Loucy (cell line): ENCODE results near the gene MBD3L1.

Source experiments
- H2AFZ ChIP-seq: fragments of 200-600 bp; sonication (generic); 2 replicates; pipeline ENCODE4 v1.6.0; 2016; ENCODE audit warnings: antibody characterized with exemption, mild to moderate bottlenecking, low read length, moderate library complexity
- H3F3A ChIP-seq: fragments of 200-600 bp; 2 replicates; pipeline ENCODE4 v1.6.0; 2016; ENCODE audit warnings: antibody characterized with exemption, low read depth, mild to moderate bottlenecking
- H3K27me3 ChIP-seq: fragments of 200-600 bp; sonication (generic); 2 replicates; pipeline ENCODE4 v1.6.1; 2014; ENCODE audit warnings: low read length, mild to moderate bottlenecking; ENCODE audit not compliant: insufficient read depth, poor library complexity, severe bottlenecking
- H3K36me3 ChIP-seq: fragments of 200-600 bp; sonication (generic); 2 replicates; pipeline ENCODE4 v1.6.1; 2016; ENCODE audit warnings: low read length; ENCODE audit not compliant: insufficient read depth
- H3K4me1 ChIP-seq: fragments of 200-600 bp; sonication (generic); 2 replicates; pipeline ENCODE4 v1.5.1; 2014; ENCODE audit warnings: low read length, mild to moderate bottlenecking; ENCODE audit not compliant: insufficient read depth, poor library complexity, severe bottlenecking
- H3K4me2 ChIP-seq: fragments of 200-600 bp; sonication (generic); 2 replicates; pipeline ENCODE4 v1.6.0; 2014; ENCODE audit warnings: antibody characterized with exemption, low read length, low read depth, mild to moderate bottlenecking; ENCODE audit not compliant: poor library complexity, severe bottlenecking
- H3K4me3 ChIP-seq: fragments of 200-600 bp; sonication (generic); 2 replicates; pipeline ENCODE4 v1.5.1; 2014; ENCODE audit warnings: low read length, mild to moderate bottlenecking, mixed read lengths; ENCODE audit not compliant: poor library complexity, severe bottlenecking
- H3K79me2 ChIP-seq: fragments of 200-600 bp; sonication (generic); 2 replicates; pipeline ENCODE4 v1.6.1; 2014; ENCODE audit warnings: low read length; ENCODE audit not compliant: insufficient read depth
- H3K9ac ChIP-seq: fragments of 200-600 bp; sonication (generic); 2 replicates; pipeline ENCODE4 v1.6.0; 2014; ENCODE audit warnings: mild to moderate bottlenecking, low read depth, low read length, moderate library complexity; ENCODE audit not compliant: poor library complexity, severe bottlenecking
- H3K9me2 ChIP-seq: fragments of 200-600 bp; sonication (generic); replicated peaks from 2 replicates; pipeline ENCODE4 v1.6.1; 2016; ENCODE audit warnings: low read depth, low read length, mixed read lengths
- H3K9me3 ChIP-seq: fragments of 200-600 bp; sonication (generic); 2 replicates; pipeline ENCODE4 v1.6.1; 2014; ENCODE audit warnings: mild to moderate bottlenecking, antibody characterized with exemption, low read length, low read depth; ENCODE audit not compliant: insufficient read depth
- H4K20me1 ChIP-seq: fragments of 200-600 bp; sonication (generic); 2 replicates; pipeline ENCODE4 v1.6.0; 2014; ENCODE audit warnings: antibody characterized with exemption, low read length, mild to moderate bottlenecking; ENCODE audit not compliant: insufficient read depth, poor library complexity, severe bottlenecking
- CTCF ChIP-seq: fragments of 200-600 bp; sonication (generic); conservative IDR thresholded peaks from 2 replicates; pipeline ENCODE4 v1.5.1; 2014; ENCODE audit warnings: mild to moderate bottlenecking, antibody characterized with exemption, low read length
- EZH2phosphoT487 ChIP-seq: fragments of 200-600 bp; IDR thresholded peaks from 2 replicates; pipeline ENCODE4 v1.6.1; 2018; ENCODE audit warnings: antibody characterized with exemption, mild to moderate bottlenecking, moderate library complexity, borderline replicate concordance

The MBD3L1 gene

GRCh38 chr19:8846819-8847218, 14.6 kb downstream of the MBD3L1 start:
- Histone ChIP-seq H3K9ac (no peak overlapping the region), H3K4me1 (no peaks in the 10 kb centered on the region), H4K20me1 (no peaks in the 10 kb centered on the region), H3K27me3 (no peaks in the 10 kb centered on the region), H3K4me2 (no peak overlapping the region), H3K4me3 (no peak overlapping the region), H3K9me3 (no peaks in the 10 kb centered on the region; the same call in 1 of the 2 replicates), H3F3A (no peaks in the 10 kb centered on the region), H3K79me2 (no peaks in the 10 kb centered on the region), H3K9me2 (no peaks in the 10 kb centered on the region), H2AFZ (no peak overlapping the region), H3K36me3 (no peaks in the 10 kb centered on the region)
- TF ChIP-seq CTCF (no peak), EZH2phosphoT487 (no peak)

- no peaks in the 10 kb centered on the region for H3K27me3 ChIP-seq
- H3K4me1 ChIP-seq: no peaks in the 10 kb centered on the region
- no peaks in the 10 kb centered on the region for H3F3A ChIP-seq
- no peak overlapping the region for H3K9ac ChIP-seq
- no peaks in the 10 kb centered on the region for H3K79me2 ChIP-seq
- H3K36me3 ChIP-seq: no peaks in the 10 kb centered on the region
- H3K4me3 ChIP-seq: no peak overlapping the region
- no peaks in the 10 kb centered on the region for H3K9me2 ChIP-seq
- no peaks in the 10 kb centered on the region for H4K20me1 ChIP-seq
- TF ChIP-seq EZH2phosphoT487 (no peak), CTCF (no peak)
- no peak overlapping the region for H3K4me2 ChIP-seq
- no peaks in the 10 kb centered on the region; the same call in 1 of the 2 replicates for H3K9me3 ChIP-seq
- no peak overlapping the region for H2AFZ ChIP-seq
Measured at GRCh38 chr19:8849232-8849631, 17.1 kb downstream of the MBD3L1 start.

GRCh38 chr19:8850488-8850887, 18.3 kb downstream of the MBD3L1 start:
- Histone ChIP-seq H3K9ac (no peak overlapping the region), H3K9me2 (no peaks in the 10 kb centered on the region), H3K4me1 (no peaks in the 10 kb centered on the region), H3K9me3 (no peaks in the 10 kb centered on the region; the same call in 1 of the 2 replicates), H3K4me3 (no peak overlapping the region), H3K36me3 (no peaks in the 10 kb centered on the region), H4K20me1 (no peaks in the 10 kb centered on the region), H3K79me2 (no peaks in the 10 kb centered on the region), H3K4me2 (no peak overlapping the region), H2AFZ (no peak overlapping the region), H3K27me3 (no peaks in the 10 kb centered on the region), H3F3A (no peaks in the 10 kb centered on the region)
- no peak for TF ChIP-seq CTCF
- TF ChIP-seq EZH2phosphoT487: no peak
